ENCODE data around the gene ZNF808. TPM values are rescaled to one million over a fixed set of nuclear protein-coding genes. Genes with fewer than 3 reads are reported as not detected.

ZNF808 gene
- total and polyA plus RNA-seq, 2 of the 13 experiments (the other 11 are each of a cell fraction or from before 2014, with no cell fraction given) = 3.0 to 7.4 TPM

DNA sequence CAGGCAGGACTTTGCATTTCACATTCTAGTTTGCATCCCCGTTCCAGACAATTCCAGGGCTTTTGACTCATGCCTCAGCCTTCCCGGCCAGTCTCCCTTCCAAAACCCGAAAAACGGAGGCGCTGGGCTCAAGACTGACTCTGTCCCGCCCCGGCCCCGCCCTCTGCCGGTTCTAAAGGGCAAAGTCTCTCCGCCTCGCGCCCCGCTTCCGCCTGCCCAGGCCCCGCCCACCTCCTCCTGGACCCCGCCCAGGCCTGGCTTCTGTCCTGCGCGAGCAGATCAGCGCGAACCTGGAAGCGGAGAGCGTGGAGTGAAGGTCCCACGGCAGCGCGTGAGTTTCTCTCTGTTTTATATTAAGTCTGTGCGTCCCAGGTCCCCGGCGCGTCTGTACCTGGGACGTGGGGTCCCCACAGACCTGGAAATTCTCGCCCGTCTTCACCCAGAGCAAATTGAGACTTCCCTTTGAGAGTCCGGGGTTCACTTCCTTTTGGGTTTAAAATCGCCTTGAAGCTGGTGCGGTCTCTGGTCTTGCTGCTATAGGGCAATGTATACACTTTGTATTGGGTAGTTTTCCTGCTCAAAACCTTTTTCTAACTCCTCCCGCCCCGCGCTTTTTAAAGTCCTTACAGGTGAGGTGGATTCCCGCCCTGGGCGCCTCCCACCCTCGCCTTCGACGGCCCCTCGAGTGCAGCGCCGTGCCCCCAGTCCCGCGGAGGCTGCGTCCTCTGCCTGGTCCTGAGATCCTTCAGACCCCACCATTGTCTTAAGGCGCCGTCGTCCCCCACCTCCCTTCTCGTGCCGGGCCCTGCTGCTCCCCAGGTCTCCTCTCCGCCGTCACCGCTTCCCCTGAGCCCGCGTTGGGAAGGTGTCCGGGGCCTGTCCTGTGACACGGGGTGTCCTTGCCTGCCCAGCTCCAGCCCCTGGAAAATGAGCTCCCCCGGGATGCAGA is 73.8 kb downstream of the ZNF808 start (continued):
- TF ChIP-seq ZNF552 (CRISPR knock-in tag; IDR thresholded peaks at IDR 0.05; ENCODE audit: borderline replicate concordance) = no peak
- TF ChIP-seq, protein P1, sequence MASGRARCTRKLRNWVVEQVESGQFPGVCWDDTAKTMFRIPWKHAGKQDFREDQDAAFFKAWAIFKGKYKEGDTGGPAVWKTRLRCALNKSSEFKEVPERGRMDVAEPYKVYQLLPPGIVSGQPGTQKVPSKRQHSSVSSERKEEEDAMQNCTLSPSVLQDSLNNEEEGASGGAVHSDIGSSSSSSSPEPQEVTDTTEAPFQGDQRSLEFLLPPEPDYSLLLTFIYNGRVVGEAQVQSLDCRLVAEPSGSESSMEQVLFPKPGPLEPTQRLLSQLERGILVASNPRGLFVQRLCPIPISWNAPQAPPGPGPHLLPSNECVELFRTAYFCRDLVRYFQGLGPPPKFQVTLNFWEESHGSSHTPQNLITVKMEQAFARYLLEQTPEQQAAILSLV (CRISPR knock-in tag; IDR thresholded peaks at IDR 0.05; ENCODE audit: borderline replicate concordance) = 0 out of 2 replicates have a peak, but pooled peaks have one; percentile 9
- TF ChIP-seq GFI1 (CRISPR knock-in tag; IDR thresholded peaks at IDR 0.05; ENCODE audit: borderline replicate concordance) = no peak
- peak; percentile 42; the same call in 1 of the 2 replicates for TF ChIP-seq TAF1 (CRISPR knock-in tag; IDR thresholded peaks at IDR 0.05)
- peak; percentile 22; the same call in 1 of the 2 replicates for TF ChIP-seq MED1 (CRISPR knock-in tag; IDR thresholded peaks at IDR 0.05)
- TF ChIP-seq, protein P2, sequence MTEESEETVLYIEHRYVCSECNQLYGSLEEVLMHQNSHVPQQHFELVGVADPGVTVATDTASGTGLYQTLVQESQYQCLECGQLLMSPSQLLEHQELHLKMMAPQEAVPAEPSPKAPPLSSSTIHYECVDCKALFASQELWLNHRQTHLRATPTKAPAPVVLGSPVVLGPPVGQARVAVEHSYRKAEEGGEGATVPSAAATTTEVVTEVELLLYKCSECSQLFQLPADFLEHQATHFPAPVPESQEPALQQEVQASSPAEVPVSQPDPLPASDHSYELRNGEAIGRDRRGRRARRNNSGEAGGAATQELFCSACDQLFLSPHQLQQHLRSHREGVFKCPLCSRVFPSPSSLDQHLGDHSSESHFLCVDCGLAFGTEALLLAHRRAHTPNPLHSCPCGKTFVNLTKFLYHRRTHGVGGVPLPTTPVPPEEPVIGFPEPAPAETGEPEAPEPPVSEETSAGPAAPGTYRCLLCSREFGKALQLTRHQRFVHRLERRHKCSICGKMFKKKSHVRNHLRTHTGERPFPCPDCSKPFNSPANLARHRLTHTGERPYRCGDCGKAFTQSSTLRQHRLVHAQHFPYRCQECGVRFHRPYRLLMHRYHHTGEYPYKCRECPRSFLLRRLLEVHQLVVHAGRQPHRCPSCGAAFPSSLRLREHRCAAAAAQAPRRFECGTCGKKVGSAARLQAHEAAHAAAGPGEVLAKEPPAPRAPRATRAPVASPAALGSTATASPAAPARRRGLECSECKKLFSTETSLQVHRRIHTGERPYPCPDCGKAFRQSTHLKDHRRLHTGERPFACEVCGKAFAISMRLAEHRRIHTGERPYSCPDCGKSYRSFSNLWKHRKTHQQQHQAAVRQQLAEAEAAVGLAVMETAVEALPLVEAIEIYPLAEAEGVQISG (CRISPR knock-in tag; IDR thresholded peaks at IDR 0.05) = 0 out of 2 replicates have a peak, but pooled peaks have one; percentile 30
- 0 out of 2 replicates have a peak, but pooled peaks have one; percentile 34 for TF ChIP-seq HDAC1 (CRISPR knock-in tag; IDR thresholded peaks at IDR 0.05)
- peak; percentile 35; the same call in 1 of the 2 replicates for TF ChIP-seq ELF3 (CRISPR knock-in tag; IDR thresholded peaks at IDR 0.05)
- TF ChIP-seq ZNF33A (CRISPR knock-in tag; IDR thresholded peaks at IDR 0.05; ENCODE audit: borderline replicate concordance) = no peak
- TF ChIP-seq NONO (IDR thresholded peaks at IDR 0.05) = no peak
- TF ChIP-seq NONO (CRISPR knock-in tag; conservative IDR thresholded peaks at IDR 0.05) = peak; percentile 33; the same call in 1 of the 2 replicates
- TF ChIP-seq SAP130 (CRISPR knock-in tag; IDR thresholded peaks at IDR 0.05; ENCODE audit: low read depth) = peak; percentile 53
- TF ChIP-seq RBFOX2 (IDR thresholded peaks at IDR 0.05; ENCODE audit: low read depth, low read length) = peak; percentile 69
- peak; percentile 16; the same call in 1 of the 2 replicates for TF ChIP-seq HMGXB3 (CRISPR knock-in tag; IDR thresholded peaks at IDR 0.05; ENCODE audit: borderline replicate concordance)
- TF ChIP-seq ETV5 (CRISPR knock-in tag; IDR thresholded peaks at IDR 0.05; ENCODE audit: borderline replicate concordance) = peak; percentile 66
